Activated CD4-positive, CD25-positive, alpha-beta regulatory T cell treated with anti-CD3 and anti-CD28 coated beads, Interleukin-2, amount 50 U/mL, for 16 hours (primary cell): Measurements from ENCODE around the gene TBC1D14.
"Not testable (repeated sequence)": the region's sequence is repeated elsewhere in the genome, so short reads cannot be mapped to it uniquely, and the experiment has no call there.

ENCODE experiments used
- DNase-seq: peaks from one replicate; pipeline ENCODE4 v3.0.0-alpha.2; 2020; ENCODE audit warnings: low read depth, low spot score

The TBC1D14 gene

GRCh38 chr4:6971536-6972374 is 62.1 kb downstream of the TBC1D14 start:
- DNase-seq: no peak

- no peak for DNase-seq
These were observed 62.7 kb downstream of the TBC1D14 start for GRCh38 chr4:6972375-6972650.

- DNase-seq: no peak
These were observed 63.3 kb downstream of the TBC1D14 start for GRCh38 chr4:6972911-6973310.

GRCh38 chr4:6974138-6974848 is 64.7 kb downstream of the TBC1D14 start:
- DNase-seq: peak; percentile 59

- DNase-seq: not testable (repeated sequence)
These were observed 68.2 kb downstream of the TBC1D14 start for GRCh38 chr4:6977846-6978245.

- DNase-seq: no peak
These were observed 74.0 kb downstream of the TBC1D14 start for GRCh38 chr4:6983544-6984142.

- DNase-seq: no peak
These were observed 75.2 kb downstream of the TBC1D14 start for GRCh38 chr4:6984612-6985425.

GRCh38 chr4:6986072-6986780 is 76.6 kb downstream of the TBC1D14 start:
- DNase-seq: no peak

GRCh38 chr4:6986781-6987587 is 77.4 kb downstream of the TBC1D14 start:
- DNase-seq: peak; percentile 88

GRCh38 chr4:6987588-6987961 is 77.9 kb downstream of the TBC1D14 start:
- DNase-seq: no peak

- no peak for DNase-seq
These were observed 78.5 kb downstream of the TBC1D14 start for GRCh38 chr4:6988016-6988715.

GRCh38 chr4:6989331-6989923 is 79.8 kb downstream of the TBC1D14 start:
- no peak for DNase-seq

- no peak for DNase-seq
These were observed 81.0 kb downstream of the TBC1D14 start for GRCh38 chr4:6990661-6991060.

- no peak for DNase-seq
These were observed 81.6 kb downstream of the TBC1D14 start for GRCh38 chr4:6991249-6991648.

GRCh38 chr4:6991771-6992557 is 82.3 kb downstream of the TBC1D14 start:
- DNase-seq: no peak

- no peak for DNase-seq
These were observed 83.4 kb downstream of the TBC1D14 start for GRCh38 chr4:6992728-6993677.

GRCh38 chr4:6996481-6996880 is 86.9 kb downstream of the TBC1D14 start:
- no peak for DNase-seq
